Measurements from ENCODE around the gene ZNF384.

GRCh38 chr12:6701078-6701768, 12.0 kb upstream of the ZNF384 start:
- no peak for TF ChIP-seq CTCF (tag by site-specific recombination; IDR thresholded peaks at IDR 0.05)
- TF ChIP-seq REST (tag by site-specific recombination; IDR thresholded peaks at IDR 0.05): no peak
- TF ChIP-seq ZNF585B (tag by site-specific recombination; IDR thresholded peaks at IDR 0.05): no peak
- no peak for TF ChIP-seq ZBTB21 (tag by site-specific recombination; IDR thresholded peaks at IDR 0.05)
- TF ChIP-seq YY1 (tag by site-specific recombination; IDR thresholded peaks at IDR 0.05): no peak
- no peak for TF ChIP-seq ZNF747 (tag by site-specific recombination; IDR thresholded peaks at IDR 0.05)
